ENCODE results near the gene PPP1R1C. TPM values are rescaled to one million over a fixed set of nuclear protein-coding genes. Genes with fewer than 3 reads are reported as not detected.

The PPP1R1C gene
- total and polyA plus RNA-seq, 9 donors = 0.40 to 2.7 (median 0.83) TPM

GRCh38 chr2:182043021-182043420, 57.4 kb downstream of the PPP1R1C start:
- Histone ChIP-seq H3K36me3 (ENCODE audit: control insufficient read depth, insufficient read depth, low read length) (no peaks in the 10 kb centered on the region), H3K9me3 (replicated peaks; ENCODE audit: control insufficient read depth, low read depth, low read length) (no peaks in the 10 kb centered on the region), H3K4me3 (ENCODE audit: low read length) (no peak overlapping the region), H3K27me3 (ENCODE audit: control insufficient read depth, insufficient read depth, low read length) (no peaks in the 10 kb centered on the region), H3K4me1 (ENCODE audit: control insufficient read depth, insufficient read depth, low read length) (no peaks in the 10 kb centered on the region), H3K27ac (ENCODE audit: low read length) (no peak overlapping the region)
- no CpG with 5 or more reads among the region's 1 CpG for WGBS (ENCODE audit: insufficient coverage)
- DNase-seq = peak; percentile 29

- DNase-seq = no peak
- no peak overlapping the region for H3K27ac ChIP-seq (ENCODE audit: low read length)
- H3K27me3 ChIP-seq (ENCODE audit: control insufficient read depth, insufficient read depth, low read length) = no peaks in the 10 kb centered on the region
- H3K4me1 ChIP-seq (ENCODE audit: control insufficient read depth, insufficient read depth, low read length) = no peaks in the 10 kb centered on the region
- WGBS (ENCODE audit: insufficient coverage) = 92% methylated on average over 4 of the region's 4 CpGs
- no peaks in the 10 kb centered on the region for H3K36me3 ChIP-seq (ENCODE audit: control insufficient read depth, insufficient read depth, low read length)
- H3K4me3 ChIP-seq (ENCODE audit: low read length) = no peak overlapping the region
- H3K9me3 ChIP-seq (replicated peaks; ENCODE audit: control insufficient read depth, low read depth, low read length) = no peaks in the 10 kb centered on the region
Measured at GRCh38 chr2:182043861-182044260, 58.2 kb downstream of the PPP1R1C start.

- H3K4me1 ChIP-seq (ENCODE audit: control insufficient read depth, insufficient read depth, low read length) = no peaks in the 10 kb centered on the region
- no peaks in the 10 kb centered on the region for H3K27me3 ChIP-seq (ENCODE audit: control insufficient read depth, insufficient read depth, low read length)
- no peak overlapping the region for H3K4me3 ChIP-seq (ENCODE audit: low read length)
- DNase-seq = no peak
- H3K9me3 ChIP-seq (replicated peaks; ENCODE audit: control insufficient read depth, low read depth, low read length) = no peaks in the 10 kb centered on the region
- H3K27ac ChIP-seq (ENCODE audit: low read length) = no peak overlapping the region
- H3K36me3 ChIP-seq (ENCODE audit: control insufficient read depth, insufficient read depth, low read length) = no peaks in the 10 kb centered on the region
Measured at GRCh38 chr2:182047544-182047943, 61.9 kb downstream of the PPP1R1C start.

GRCh38 chr2:182048088-182048487, 62.4 kb downstream of the PPP1R1C start:
- no peaks in the 10 kb centered on the region for H3K36me3 ChIP-seq (ENCODE audit: control insufficient read depth, insufficient read depth, low read length)
- H3K4me1 ChIP-seq (ENCODE audit: control insufficient read depth, insufficient read depth, low read length) = no peaks in the 10 kb centered on the region
- H3K4me3 ChIP-seq (ENCODE audit: low read length) = no peak overlapping the region
- WGBS (ENCODE audit: insufficient coverage) = no CpG with 5 or more reads among the region's 2 CpGs
- no peak overlapping the region for H3K27ac ChIP-seq (ENCODE audit: low read length)
- H3K9me3 ChIP-seq (replicated peaks; ENCODE audit: control insufficient read depth, low read depth, low read length) = no peaks in the 10 kb centered on the region
- no peak for DNase-seq
- no peaks in the 10 kb centered on the region for H3K27me3 ChIP-seq (ENCODE audit: control insufficient read depth, insufficient read depth, low read length)

GRCh38 chr2:182048621-182049020, 63.0 kb downstream of the PPP1R1C start:
- DNase-seq = no peak
- Histone ChIP-seq H3K4me3 (ENCODE audit: low read length) (no peak overlapping the region), H3K27me3 (ENCODE audit: control insufficient read depth, insufficient read depth, low read length) (no peaks in the 10 kb centered on the region), H3K9me3 (replicated peaks; ENCODE audit: control insufficient read depth, low read depth, low read length) (no peaks in the 10 kb centered on the region), H3K27ac (ENCODE audit: low read length) (no peak overlapping the region), H3K4me1 (ENCODE audit: control insufficient read depth, insufficient read depth, low read length) (no peaks in the 10 kb centered on the region), H3K36me3 (ENCODE audit: control insufficient read depth, insufficient read depth, low read length) (no peaks in the 10 kb centered on the region)
- WGBS (ENCODE audit: insufficient coverage) = no CpG with 5 or more reads among the region's 2 CpGs

- no peak overlapping the region for H3K4me3 ChIP-seq (ENCODE audit: low read length)
- H3K4me1 ChIP-seq (ENCODE audit: control insufficient read depth, insufficient read depth, low read length) = no peaks in the 10 kb centered on the region
- H3K9me3 ChIP-seq (replicated peaks; ENCODE audit: control insufficient read depth, low read depth, low read length) = no peaks in the 10 kb centered on the region
- DNase-seq = peak; percentile 89
- no peaks in the 10 kb centered on the region for H3K27me3 ChIP-seq (ENCODE audit: control insufficient read depth, insufficient read depth, low read length)
- H3K27ac ChIP-seq (ENCODE audit: low read length) = no peak overlapping the region
- H3K36me3 ChIP-seq (ENCODE audit: control insufficient read depth, insufficient read depth, low read length) = no peaks in the 10 kb centered on the region
- no CpG with 5 or more reads among the region's 3 CpGs for WGBS (ENCODE audit: insufficient coverage)
Measured at GRCh38 chr2:182049372-182050148, 63.9 kb downstream of the PPP1R1C start.

- no peaks in the 10 kb centered on the region for H3K27me3 ChIP-seq (ENCODE audit: control insufficient read depth, insufficient read depth, low read length)
- no peak overlapping the region for H3K4me3 ChIP-seq (ENCODE audit: low read length)
- peak overlapping the region; percentile 15 for H3K27ac ChIP-seq (ENCODE audit: low read length)
- WGBS (ENCODE audit: insufficient coverage) = no CpG with 5 or more reads among the region's 4 CpGs
- no peaks in the 10 kb centered on the region for H3K4me1 ChIP-seq (ENCODE audit: control insufficient read depth, insufficient read depth, low read length)
- H3K36me3 ChIP-seq (ENCODE audit: control insufficient read depth, insufficient read depth, low read length) = no peaks in the 10 kb centered on the region
- no peaks in the 10 kb centered on the region for H3K9me3 ChIP-seq (replicated peaks; ENCODE audit: control insufficient read depth, low read depth, low read length)
- DNase-seq = peak; percentile 69
Measured at GRCh38 chr2:182050333-182051135, 64.9 kb downstream of the PPP1R1C start.

GRCh38 chr2:182055993-182056392, 70.3 kb downstream of the PPP1R1C start:
- no peak overlapping the region for H3K4me3 ChIP-seq (ENCODE audit: low read length)
- no peaks in the 10 kb centered on the region for H3K36me3 ChIP-seq (ENCODE audit: control insufficient read depth, insufficient read depth, low read length)
- no peaks in the 10 kb centered on the region for H3K9me3 ChIP-seq (replicated peaks; ENCODE audit: control insufficient read depth, low read depth, low read length)
- H3K4me1 ChIP-seq (ENCODE audit: control insufficient read depth, insufficient read depth, low read length) = no peaks in the 10 kb centered on the region
- H3K27ac ChIP-seq (ENCODE audit: low read length) = no peak overlapping the region
- WGBS (ENCODE audit: insufficient coverage) = no CpG with 5 or more reads among the region's 4 CpGs
- no peak for DNase-seq
- no peaks in the 10 kb centered on the region for H3K27me3 ChIP-seq (ENCODE audit: control insufficient read depth, insufficient read depth, low read length)

GRCh38 chr2:182057002-182057401, 71.3 kb downstream of the PPP1R1C start:
- DNase-seq = no peak
- Histone ChIP-seq H3K36me3 (ENCODE audit: control insufficient read depth, insufficient read depth, low read length) (no peaks in the 10 kb centered on the region), H3K4me3 (ENCODE audit: low read length) (no peak overlapping the region), H3K27ac (ENCODE audit: low read length) (no peak overlapping the region), H3K9me3 (replicated peaks; ENCODE audit: control insufficient read depth, low read depth, low read length) (no peaks in the 10 kb centered on the region), H3K4me1 (ENCODE audit: control insufficient read depth, insufficient read depth, low read length) (no peaks in the 10 kb centered on the region), H3K27me3 (ENCODE audit: control insufficient read depth, insufficient read depth, low read length) (no peaks in the 10 kb centered on the region)

- Histone ChIP-seq H3K4me1 (ENCODE audit: control insufficient read depth, insufficient read depth, low read length) (no peaks in the 10 kb centered on the region), H3K36me3 (ENCODE audit: control insufficient read depth, insufficient read depth, low read length) (no peaks in the 10 kb centered on the region), H3K9me3 (replicated peaks; ENCODE audit: control insufficient read depth, low read depth, low read length) (no peaks in the 10 kb centered on the region), H3K27me3 (ENCODE audit: control insufficient read depth, insufficient read depth, low read length) (no peaks in the 10 kb centered on the region), H3K27ac (ENCODE audit: low read length) (no peak overlapping the region), H3K4me3 (ENCODE audit: low read length) (no peak overlapping the region)
- WGBS (ENCODE audit: insufficient coverage) = no CpG with 5 or more reads among the region's 1 CpG
- no peak for DNase-seq
Measured at GRCh38 chr2:182058056-182058455, 72.4 kb downstream of the PPP1R1C start.
